ENCODE data around the gene SCN3A.

DNA sequence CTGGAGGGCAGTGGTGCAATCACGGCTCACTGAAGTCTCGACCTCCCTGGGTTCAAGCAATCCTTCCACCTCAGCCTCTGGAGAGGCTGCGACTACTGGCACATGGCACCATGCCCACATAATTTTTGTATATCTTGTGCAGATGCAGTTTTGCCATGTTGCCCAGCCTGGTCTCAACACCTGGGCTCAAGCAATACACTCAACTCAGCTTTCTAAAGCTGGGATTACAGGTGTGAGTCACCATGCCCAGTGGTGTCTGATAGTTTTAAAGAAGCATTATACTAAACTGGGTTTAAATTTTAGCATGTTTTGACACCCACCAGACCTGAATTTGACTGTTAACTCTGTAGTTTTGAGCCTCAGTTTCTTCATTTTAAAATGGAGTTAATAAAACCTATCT, 139.1 kb downstream of the SCN3A start:
- TF ChIP-seq, protein P1, sequence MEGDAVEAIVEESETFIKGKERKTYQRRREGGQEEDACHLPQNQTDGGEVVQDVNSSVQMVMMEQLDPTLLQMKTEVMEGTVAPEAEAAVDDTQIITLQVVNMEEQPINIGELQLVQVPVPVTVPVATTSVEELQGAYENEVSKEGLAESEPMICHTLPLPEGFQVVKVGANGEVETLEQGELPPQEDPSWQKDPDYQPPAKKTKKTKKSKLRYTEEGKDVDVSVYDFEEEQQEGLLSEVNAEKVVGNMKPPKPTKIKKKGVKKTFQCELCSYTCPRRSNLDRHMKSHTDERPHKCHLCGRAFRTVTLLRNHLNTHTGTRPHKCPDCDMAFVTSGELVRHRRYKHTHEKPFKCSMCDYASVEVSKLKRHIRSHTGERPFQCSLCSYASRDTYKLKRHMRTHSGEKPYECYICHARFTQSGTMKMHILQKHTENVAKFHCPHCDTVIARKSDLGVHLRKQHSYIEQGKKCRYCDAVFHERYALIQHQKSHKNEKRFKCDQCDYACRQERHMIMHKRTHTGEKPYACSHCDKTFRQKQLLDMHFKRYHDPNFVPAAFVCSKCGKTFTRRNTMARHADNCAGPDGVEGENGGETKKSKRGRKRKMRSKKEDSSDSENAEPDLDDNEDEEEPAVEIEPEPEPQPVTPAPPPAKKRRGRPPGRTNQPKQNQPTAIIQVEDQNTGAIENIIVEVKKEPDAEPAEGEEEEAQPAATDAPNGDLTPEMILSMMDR (conservative IDR thresholded peaks at IDR 0.05 in 1 of 2, IDR thresholded peaks at IDR 0.05 in 1 of 2; ENCODE audit: extremely low read depth in 1 of 2, insufficient read depth in 1 of 2, low read depth in 1 of 2, low read length in 2 of 2) = no peak
- TF ChIP-seq EZH2 (IDR thresholded peaks at IDR 0.05; ENCODE audit: borderline replicate concordance, low read length) = no peak
